ENCODE data around the gene TH. TPM values are rescaled to one million over a fixed set of nuclear protein-coding genes. Genes with fewer than 3 reads are reported as not detected.
A peak's percentile ranks its signal among the peaks of the same experiment; 100 is the strongest.
"Not testable (repeated sequence)": the region's sequence is repeated elsewhere in the genome, so short reads cannot be mapped to it uniquely, and the experiment has no call there.

TH gene
- total RNA-seq, 2 donors from 2014 or later = not detected

- H3K4me3 Mint-ChIP-seq = no peak overlapping the region
- no peak overlapping the region for H3K27ac Mint-ChIP-seq
- peaks cover 37% of the 10 kb centered on the region for H3K27me3 Mint-ChIP-seq
- H3K4me1 Mint-ChIP-seq = peaks cover 4% of the 10 kb centered on the region
- no peak for ATAC-seq
- DNase-seq = no peak
- no peaks in the 10 kb centered on the region for H3K9me3 ChIP-seq (ENCODE audit: control insufficient read depth, low read length, poor library complexity, severe bottlenecking)
- H3K36me3 Mint-ChIP-seq (ENCODE audit: low read depth) = peaks cover 4% of the 10 kb centered on the region
Observed at GRCh38 chr11:2132874-2133240, 38.8 kb downstream of the TH start.

DNA sequence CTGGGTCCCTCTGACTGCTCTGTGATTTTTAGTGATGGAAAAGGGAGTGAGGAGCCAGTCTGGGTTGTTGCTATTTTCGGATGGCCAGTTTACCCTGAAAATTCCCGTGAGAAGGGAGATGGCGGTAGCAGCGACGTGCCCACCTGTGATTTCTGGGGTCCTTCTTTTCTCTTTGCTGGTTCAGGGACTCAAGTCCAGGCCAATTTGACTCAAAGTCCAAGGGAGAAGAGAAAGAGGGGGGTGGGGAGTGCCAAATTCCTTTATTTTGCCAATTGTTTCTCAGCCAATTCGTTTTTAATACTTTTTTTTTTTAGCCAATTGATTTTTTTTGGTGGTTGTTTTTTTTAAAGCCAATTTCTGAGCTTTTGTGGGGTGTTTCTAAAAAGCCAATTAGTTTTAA lies 39.4 kb downstream of the TH start:
- H3K36me3 Mint-ChIP-seq (ENCODE audit: low read depth) = peaks cover 4% of the 10 kb centered on the region
- DNase-seq (no peak), ATAC-seq (no peak)
- H3K4me3 Mint-ChIP-seq = no peak overlapping the region
- no peaks in the 10 kb centered on the region for H3K9me3 ChIP-seq (ENCODE audit: control insufficient read depth, low read length, poor library complexity, severe bottlenecking)
- no peak overlapping the region for H3K27ac Mint-ChIP-seq
- H3K27me3 Mint-ChIP-seq = peaks cover 37% of the 10 kb centered on the region
- no peaks in the 10 kb centered on the region for H3K4me1 Mint-ChIP-seq

GRCh38 chr11:2131371-2132236 lies 40.0 kb downstream of the TH start:
- no peak for ATAC-seq

GRCh38 chr11:2130881-2131352 lies 40.7 kb downstream of the TH start:
- H3K4me3 Mint-ChIP-seq = no peak overlapping the region
- DNase-seq (no peak), ATAC-seq (no peak)
- H3K27me3 Mint-ChIP-seq = peaks cover 28% of the 10 kb centered on the region
- H3K27ac Mint-ChIP-seq = no peak overlapping the region
- no peaks in the 10 kb centered on the region for H3K36me3 Mint-ChIP-seq (ENCODE audit: low read depth)
- no peaks in the 10 kb centered on the region for H3K4me1 Mint-ChIP-seq
- H3K9me3 ChIP-seq (ENCODE audit: control insufficient read depth, low read length, poor library complexity, severe bottlenecking) = no peaks in the 10 kb centered on the region

More at GRCh38 chr11:2131371-2132236, 40.0 kb downstream of the TH start:
- Mint-ChIP-seq H3K27ac (no peak overlapping the region), H3K36me3 (ENCODE audit: low read depth) (peaks cover 4% of the 10 kb centered on the region), H3K4me1 (no peaks in the 10 kb centered on the region), H3K27me3 (peaks cover 35% of the 10 kb centered on the region), H3K4me3 (no peak overlapping the region)
- DNase-seq = no peak
- H3K9me3 ChIP-seq (ENCODE audit: control insufficient read depth, low read length, poor library complexity, severe bottlenecking) = no peaks in the 10 kb centered on the region

DNA sequence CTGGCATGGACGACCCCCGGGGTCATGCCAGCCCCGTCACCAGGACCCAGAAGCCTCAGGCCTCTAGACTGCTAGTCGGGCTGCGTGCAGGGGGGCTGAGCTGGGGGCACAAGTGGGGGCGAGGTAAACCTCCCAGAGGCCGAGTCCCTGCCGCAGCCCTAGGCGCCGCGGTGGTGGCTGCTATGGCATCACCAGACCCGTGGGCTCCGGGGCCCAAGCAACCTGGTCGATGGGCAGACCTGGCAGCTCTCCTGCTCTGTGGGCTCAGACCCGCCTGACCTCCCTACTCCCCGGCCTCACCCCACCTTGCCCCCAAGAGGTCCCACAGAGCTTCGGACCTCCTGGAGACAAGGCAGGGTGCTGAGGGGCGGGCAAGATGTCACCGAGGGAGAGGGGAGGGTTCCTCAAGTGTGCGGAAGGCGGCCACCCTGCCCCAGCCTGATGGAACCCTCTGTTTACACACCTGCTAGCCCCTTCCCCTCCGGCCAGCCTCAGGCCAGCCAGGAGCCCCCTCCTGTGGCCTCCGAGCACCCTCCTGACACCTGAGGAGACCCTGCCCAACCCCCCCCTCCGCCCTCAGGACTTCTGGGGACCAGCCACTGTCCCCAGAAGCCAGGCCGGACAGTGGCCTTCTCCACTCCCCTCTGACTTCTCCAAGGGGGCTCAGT lies 41.8 kb downstream of the TH start:
- no peak for DNase-seq
- no peaks in the 10 kb centered on the region for H3K9me3 ChIP-seq (ENCODE audit: control insufficient read depth, low read length, poor library complexity, severe bottlenecking)
- H3K27me3 Mint-ChIP-seq = peaks cover 18% of the 10 kb centered on the region
- no peak overlapping the region for H3K27ac Mint-ChIP-seq
- ATAC-seq = no peak
- no peaks in the 10 kb centered on the region for H3K36me3 Mint-ChIP-seq (ENCODE audit: low read depth)
- no peak overlapping the region for H3K4me3 Mint-ChIP-seq
- H3K4me1 Mint-ChIP-seq = no peaks in the 10 kb centered on the region

DNA sequence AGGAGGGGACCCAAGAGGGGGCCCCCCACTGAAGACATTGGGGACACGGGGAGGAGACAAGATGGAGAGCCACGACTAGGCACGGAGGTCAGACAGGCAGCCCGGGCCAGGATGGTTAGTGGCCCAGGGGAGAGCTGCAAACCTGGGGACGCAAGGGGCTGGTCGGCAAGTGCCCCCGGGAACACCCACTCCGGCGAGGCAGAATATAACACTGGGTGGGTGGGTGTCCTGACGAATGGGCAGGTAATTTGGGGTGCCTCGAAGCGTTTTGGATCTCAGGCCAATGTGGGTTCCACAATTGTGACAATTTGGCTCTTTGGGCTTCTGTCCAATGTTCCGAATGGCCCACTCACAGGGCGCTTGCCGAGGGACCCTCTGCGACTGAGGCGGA lies 42.3 kb downstream of the TH start:
- Mint-ChIP-seq H3K27ac (no peak overlapping the region), H3K4me3 (peak overlapping the region; percentile 67), H3K36me3 (ENCODE audit: low read depth) (no peaks in the 10 kb centered on the region), H3K27me3 (peaks cover 15% of the 10 kb centered on the region), H3K4me1 (no peaks in the 10 kb centered on the region)
- no peaks in the 10 kb centered on the region for H3K9me3 ChIP-seq (ENCODE audit: control insufficient read depth, low read length, poor library complexity, severe bottlenecking)
- DNase-seq (no peak), ATAC-seq (no peak)

- no peak for DNase-seq
- Mint-ChIP-seq H3K4me1 (no peaks in the 10 kb centered on the region), H3K4me3 (peak overlapping the region; percentile 67), H3K27ac (no peak overlapping the region), H3K36me3 (ENCODE audit: low read depth) (no peaks in the 10 kb centered on the region), H3K27me3 (peaks cover 11% of the 10 kb centered on the region)
- no peak for ATAC-seq
- no peaks in the 10 kb centered on the region for H3K9me3 ChIP-seq (ENCODE audit: control insufficient read depth, low read length, poor library complexity, severe bottlenecking)
Observed at GRCh38 chr11:2128511-2129307, 42.9 kb downstream of the TH start.

- peaks cover 6% of the 10 kb centered on the region for H3K27me3 Mint-ChIP-seq
- H3K36me3 Mint-ChIP-seq (ENCODE audit: low read depth) = no peaks in the 10 kb centered on the region
- no peak overlapping the region for H3K27ac Mint-ChIP-seq
- no peaks in the 10 kb centered on the region for H3K4me1 Mint-ChIP-seq
- H3K4me3 Mint-ChIP-seq = no peak overlapping the region
- ATAC-seq = no peak
- no peaks in the 10 kb centered on the region for H3K9me3 ChIP-seq (ENCODE audit: control insufficient read depth, low read length, poor library complexity, severe bottlenecking)
- no peak for DNase-seq
Observed at GRCh38 chr11:2128130-2128510, 43.5 kb downstream of the TH start.

DNA sequence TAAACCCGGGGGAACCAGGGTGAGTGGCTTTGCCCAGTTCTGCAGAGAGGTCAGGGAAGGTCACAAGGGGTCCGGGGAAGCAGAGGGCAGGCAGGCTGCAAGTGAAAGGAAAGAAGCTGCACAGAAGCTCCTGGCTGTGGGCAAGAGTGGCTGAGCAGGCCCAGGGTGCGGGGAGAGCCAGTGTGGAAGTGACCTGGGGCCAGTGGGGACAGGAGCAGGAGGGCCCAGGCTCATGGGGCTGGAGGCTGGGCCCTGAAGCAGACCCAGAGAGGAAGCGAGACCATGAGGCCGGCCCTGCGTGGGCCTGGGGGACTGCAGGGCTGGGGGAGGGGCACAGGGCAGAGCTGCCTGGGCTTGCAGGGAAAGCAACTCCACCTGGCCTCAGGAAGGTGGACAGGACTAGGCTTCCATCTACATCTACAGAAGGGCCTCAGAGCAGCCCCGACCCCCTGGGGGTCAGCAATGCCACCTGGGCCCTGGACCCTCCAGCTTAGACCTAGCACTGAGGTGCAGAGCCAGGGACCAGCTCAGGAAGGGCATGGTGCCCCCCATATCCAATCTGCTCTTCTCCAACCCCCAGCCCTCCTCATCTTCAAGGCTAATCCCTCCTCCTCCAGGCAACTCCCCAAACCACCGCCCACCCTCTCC lies 44.0 kb downstream of the TH start:
- no peak for ATAC-seq
- H3K4me1 Mint-ChIP-seq = no peaks in the 10 kb centered on the region
- H3K36me3 Mint-ChIP-seq (ENCODE audit: low read depth) = no peaks in the 10 kb centered on the region
- H3K27ac Mint-ChIP-seq = no peak overlapping the region
- H3K4me3 Mint-ChIP-seq = no peak overlapping the region
- DNase-seq = no peak
- no peaks in the 10 kb centered on the region for H3K9me3 ChIP-seq (ENCODE audit: control insufficient read depth, low read length, poor library complexity, severe bottlenecking)
- H3K27me3 Mint-ChIP-seq = peaks cover under 1% of the 10 kb centered on the region

DNA sequence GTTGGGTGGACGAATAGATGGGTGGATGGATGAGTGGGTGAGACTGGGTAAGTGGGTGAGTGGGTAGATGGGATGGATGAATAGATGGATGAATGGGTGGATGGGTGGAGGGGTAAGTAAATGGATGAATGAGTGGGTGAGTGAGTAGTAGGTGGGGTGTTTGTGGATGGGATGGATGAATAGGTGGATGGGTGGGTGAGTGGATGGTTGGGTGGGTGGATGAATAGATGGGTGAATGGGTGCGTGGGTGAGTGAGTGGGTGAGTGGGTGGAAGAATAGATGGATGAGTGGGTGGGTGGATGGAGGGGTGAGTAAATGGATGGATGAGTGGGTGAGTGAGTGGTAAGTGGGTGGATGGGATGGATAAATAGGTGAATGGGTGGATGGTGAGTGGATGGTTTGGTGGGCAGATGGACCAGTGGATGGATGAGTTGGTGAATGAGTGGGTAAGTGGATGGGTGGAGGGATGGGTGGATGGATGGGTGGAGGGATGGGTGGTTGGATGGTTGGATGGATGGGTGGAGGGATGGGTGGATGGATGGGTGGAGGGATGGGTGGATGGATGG lies 45.0 kb downstream of the TH start:
- DNase-seq (no peak), ATAC-seq (no peak)
- no peaks in the 10 kb centered on the region for H3K9me3 ChIP-seq (ENCODE audit: control insufficient read depth, low read length, poor library complexity, severe bottlenecking)
- Mint-ChIP-seq H3K27ac (no peak overlapping the region), H3K4me3 (no peak overlapping the region), H3K4me1 (no peaks in the 10 kb centered on the region), H3K36me3 (ENCODE audit: low read depth) (no peaks in the 10 kb centered on the region), H3K27me3 (no peaks in the 10 kb centered on the region)

DNA sequence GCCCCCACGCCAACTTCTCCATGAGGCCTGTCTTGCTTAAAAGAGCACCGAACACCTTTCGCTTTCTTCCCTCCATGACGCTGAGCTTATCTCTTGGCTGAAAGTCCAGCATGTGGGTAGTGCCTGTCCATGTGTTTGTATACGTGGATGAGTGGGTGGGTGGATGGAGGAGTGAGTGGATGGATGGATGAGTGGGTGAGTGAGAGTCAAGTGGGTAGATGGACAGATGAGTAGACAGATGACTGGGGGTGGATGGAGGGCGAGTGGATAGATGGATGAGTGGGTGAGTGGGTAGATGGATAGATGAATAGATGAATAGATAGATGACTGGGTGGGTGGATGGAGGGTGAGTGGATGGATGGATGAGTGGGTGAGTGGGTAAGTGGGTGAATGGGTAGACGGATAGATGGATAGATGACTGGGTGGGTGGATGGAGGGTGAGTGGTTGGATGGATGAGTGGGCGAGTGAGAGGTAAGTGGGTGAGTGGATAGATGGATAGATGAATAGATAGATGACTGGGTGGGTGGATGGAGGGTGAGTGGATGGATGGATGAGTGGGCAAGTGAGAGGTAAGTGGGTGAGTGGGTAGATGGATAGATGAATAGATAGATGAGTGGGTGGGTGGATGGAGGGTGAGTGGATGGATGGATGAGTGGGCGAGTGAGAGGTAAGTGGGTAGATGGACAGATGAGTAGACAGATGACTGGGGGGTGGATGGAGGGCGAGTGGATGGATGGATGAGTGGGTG lies 46.7 kb downstream of the TH start:
- ATAC-seq; H3K9me3 ChIP-seq (ENCODE audit: control insufficient read depth, low read length, poor library complexity, severe bottlenecking): not testable (repeated sequence)

DNA sequence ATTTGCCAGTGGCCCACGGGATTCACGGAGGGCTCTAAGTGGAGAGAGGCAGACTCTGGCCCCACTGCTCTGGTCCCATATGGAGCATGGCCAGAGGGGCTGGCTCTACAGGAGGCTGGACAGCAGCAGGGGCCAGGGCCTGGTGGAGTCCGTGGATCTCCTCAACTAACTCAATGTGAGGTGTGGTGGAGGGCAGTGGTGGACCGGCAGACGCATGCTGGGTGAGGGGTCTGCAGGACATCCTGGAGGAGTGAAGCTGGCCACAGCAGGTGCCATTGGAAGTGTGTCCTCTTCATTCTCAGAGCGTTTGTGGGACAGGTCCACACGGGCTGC lies 48.0 kb downstream of the TH start:
- ATAC-seq (no peak), DNase-seq (no peak)
- Mint-ChIP-seq H3K27me3 (peaks cover 10% of the 10 kb centered on the region), H3K27ac (no peak overlapping the region), H3K4me1 (no peaks in the 10 kb centered on the region), H3K36me3 (ENCODE audit: low read depth) (peaks cover 2% of the 10 kb centered on the region), H3K4me3 (no peak overlapping the region)
- no peaks in the 10 kb centered on the region for H3K9me3 ChIP-seq (ENCODE audit: control insufficient read depth, low read length, poor library complexity, severe bottlenecking)

More for the DNA sequence above, 46.7 kb downstream of the TH start:
- H3K4me1 Mint-ChIP-seq; H3K36me3 Mint-ChIP-seq (ENCODE audit: low read depth); H3K4me3 Mint-ChIP-seq; H3K27ac Mint-ChIP-seq; H3K27me3 Mint-ChIP-seq; DNase-seq: not testable (repeated sequence)
